DOHH2 (cell line): ENCODE data around the gene RPTOR.

Source experiments
- CTCF ChIP-seq: fragments of 200-600 bp; sonication (generic); IDR thresholded peaks from one replicate; pipeline ENCODE4 v1.5.1; 2014; ENCODE audit warnings: antibody characterized with exemption, mild to moderate bottlenecking, low read depth, low read length; ENCODE audit not compliant: poor library complexity, severe bottlenecking
- EZH2phosphoT487 ChIP-seq: fragments of 200-600 bp; sonication (generic); IDR thresholded peaks from 2 replicates; pipeline ENCODE4 v1.6.1; 2017; ENCODE audit warnings: borderline replicate concordance, mild to moderate bottlenecking, antibody characterized with exemption, low read length, moderate library complexity, mixed read lengths

DNA sequence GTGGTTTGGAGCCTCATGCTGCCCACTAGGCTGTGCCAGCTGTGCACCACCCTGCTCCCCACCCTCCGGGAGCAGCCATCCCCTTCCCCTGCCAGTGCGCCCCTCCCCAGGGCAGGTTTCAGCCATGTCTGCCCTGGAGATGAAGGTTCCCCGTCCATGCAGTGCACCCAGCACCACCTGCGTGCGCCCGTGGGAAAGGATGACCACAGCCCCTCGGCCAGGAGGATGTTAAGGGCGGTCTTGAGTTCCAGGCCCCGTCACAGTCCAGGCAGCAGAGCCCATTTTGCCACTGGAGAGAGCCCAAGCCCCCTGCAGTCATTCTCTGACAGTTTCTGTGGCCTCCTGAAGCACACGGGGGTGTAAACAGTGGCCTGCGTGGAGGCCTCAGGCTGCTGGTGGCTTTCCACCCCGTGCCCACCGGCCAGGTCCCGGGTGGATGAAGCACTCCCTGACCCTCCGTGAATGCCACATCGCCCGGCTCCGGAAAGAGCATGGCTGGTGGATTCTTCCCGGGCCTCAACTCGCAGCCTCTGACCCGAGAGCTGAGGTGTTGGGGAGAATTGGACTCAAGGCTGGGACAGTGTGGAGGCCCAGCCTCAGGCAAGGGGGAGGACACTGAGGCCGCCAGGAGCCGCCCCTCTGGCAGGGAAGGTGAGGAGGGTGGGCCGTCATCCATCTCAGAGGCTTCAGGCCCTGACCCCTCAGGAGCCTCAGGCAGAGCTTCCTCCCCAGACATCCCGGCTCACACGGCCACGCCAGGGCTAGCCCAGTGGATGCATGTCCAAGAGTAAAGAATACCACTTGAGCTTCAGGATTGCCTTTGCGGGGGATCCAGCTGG, 377.3 kb downstream of the RPTOR start:
- TF ChIP-seq CTCF, result no peak
- TF ChIP-seq EZH2phosphoT487, result no peak
